AG09319 (cell line): Measurements from ENCODE around the gene RASGRF2.
A peak's percentile ranks its signal among the peaks of the same experiment; 100 is the strongest.

Source experiments
- DNase-seq: peaks from one replicate; pipeline ENCODE4 v3.0.0-alpha.2; 2010; ENCODE audit warnings: low read depth; ENCODE audit errors: extremely low read depth
- CTCF ChIP-seq: IDR thresholded peaks from 2 replicates; pipeline ENCODE4 v1.5.1; 2011; ENCODE audit warnings: low read depth, mild to moderate bottlenecking, inconsistent platforms, low read length, moderate library complexity

RASGRF2 gene

GRCh38 chr5:81194633-81195334 lies 234.6 kb downstream of the RASGRF2 start:
- peak; percentile 95 for TF ChIP-seq CTCF
- peak; percentile 47 for DNase-seq

GRCh38 chr5:81195335-81195929 lies 235.3 kb downstream of the RASGRF2 start:
- DNase-seq = no peak
- no peak for TF ChIP-seq CTCF

GRCh38 chr5:81202655-81203054 lies 242.5 kb downstream of the RASGRF2 start:
- no peak for DNase-seq
- no peak for TF ChIP-seq CTCF

- TF ChIP-seq CTCF = no peak
These were observed 243.6 kb downstream of the RASGRF2 start for GRCh38 chr5:81203729-81204128.

GRCh38 chr5:81204205-81204604 lies 244.0 kb downstream of the RASGRF2 start:
- TF ChIP-seq CTCF = no peak
- DNase-seq = no peak

More at GRCh38 chr5:81203729-81204128, 243.6 kb downstream of the RASGRF2 start:
- DNase-seq = no peak

- no peak for TF ChIP-seq CTCF
These were observed 244.9 kb downstream of the RASGRF2 start for GRCh38 chr5:81205058-81205457.

GRCh38 chr5:81207009-81207408 lies 246.8 kb downstream of the RASGRF2 start:
- TF ChIP-seq CTCF = peak; percentile 14
- no peak for DNase-seq

More at GRCh38 chr5:81205058-81205457, 244.9 kb downstream of the RASGRF2 start:
- DNase-seq = no peak
